GM19372 (cell line): ENCODE measurements around the gene ZNF554.
"Not testable (repeated sequence)": the region's sequence is repeated elsewhere in the genome, so short reads cannot be mapped to it uniquely, and the experiment has no call there.

Source experiments
- ATAC-seq: cut with Tn5 transposase; IDR thresholded peaks from one replicate; pipeline ENCODE4 v1.9.1; 2021; ENCODE audit warnings: mild to moderate bottlenecking, low read depth, moderate library complexity; ENCODE audit not compliant: unreplicated experiment

Gene ZNF554

DNA sequence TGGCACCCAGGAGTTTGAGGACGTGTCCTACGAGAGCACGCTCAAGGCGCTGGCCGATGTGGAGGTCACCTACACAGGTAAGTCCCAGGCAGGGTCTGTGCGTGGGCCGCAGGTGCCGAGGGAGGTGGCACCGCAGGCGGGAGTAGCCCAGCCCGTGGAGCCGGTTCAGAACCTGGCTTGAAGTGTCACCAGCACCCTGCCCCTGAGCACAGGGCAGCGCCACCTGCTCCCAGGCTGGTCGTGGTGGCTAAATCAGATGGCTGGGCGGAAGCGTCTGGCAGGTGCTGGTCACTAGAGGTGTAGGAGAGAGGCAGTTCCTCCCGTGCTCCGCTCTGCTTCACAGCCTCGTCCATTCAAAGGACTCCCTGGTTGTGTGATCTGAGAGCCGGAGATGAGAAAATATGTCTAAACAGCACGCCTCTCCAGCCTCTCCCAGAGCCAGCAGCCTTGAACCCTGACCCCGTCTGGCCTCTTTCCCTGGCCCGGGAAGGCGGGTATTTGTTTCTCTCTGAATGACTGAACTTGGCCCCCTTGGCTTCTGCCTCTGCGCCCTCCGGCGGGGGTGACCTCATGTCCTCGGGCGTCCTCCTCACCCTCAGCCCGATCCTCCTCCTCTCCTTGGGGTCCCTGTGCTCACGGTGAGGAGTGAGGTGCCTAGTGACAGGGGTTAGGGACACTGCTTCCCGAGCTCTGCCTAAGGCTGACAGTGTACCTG is 29.0 kb upstream of the ZNF554 start:
- no peak for ATAC-seq

GRCh38 chr19:2791440-2791839 is 28.2 kb upstream of the ZNF554 start:
- ATAC-seq, result no peak

DNA sequence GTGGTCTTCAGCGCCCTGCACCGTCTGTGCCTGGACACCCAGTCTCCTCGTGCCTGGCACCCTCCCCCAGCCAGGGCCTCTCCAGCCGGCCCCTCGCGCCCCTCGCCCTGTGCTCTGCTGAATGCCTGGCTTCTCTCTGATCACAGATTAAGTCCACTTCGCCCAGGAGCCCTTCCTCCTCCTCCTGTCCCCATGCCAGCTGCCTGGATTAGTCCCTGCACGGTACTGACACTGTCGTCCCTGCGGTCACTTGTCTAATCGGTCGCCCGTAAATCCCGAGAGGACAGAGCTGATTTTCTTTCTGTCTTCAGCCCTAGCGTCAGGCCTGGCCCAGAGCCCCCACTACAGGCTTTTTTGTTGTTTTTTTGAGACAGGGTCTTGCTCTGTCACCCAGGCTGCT is 27.8 kb upstream of the ZNF554 start:
- no peak for ATAC-seq

DNA sequence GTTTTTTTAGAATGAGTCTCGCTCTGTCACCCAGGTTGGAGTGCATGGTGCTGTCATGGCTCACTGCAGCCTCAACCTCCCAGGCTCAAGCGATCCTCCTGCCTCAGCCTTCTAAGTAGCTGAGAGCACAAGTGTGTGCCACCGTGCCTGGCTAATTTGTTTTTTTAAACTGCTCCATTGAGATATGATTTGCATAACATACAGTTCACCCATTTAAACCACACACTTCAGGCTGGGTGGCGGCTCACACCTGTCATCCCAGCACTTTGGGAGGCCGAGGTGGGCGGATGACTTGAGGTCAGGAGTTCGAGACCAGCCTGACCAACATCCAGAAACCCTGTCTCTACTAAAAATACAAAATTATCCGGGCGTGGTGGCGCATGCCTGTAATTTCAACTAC is 27.0 kb upstream of the ZNF554 start:
- ATAC-seq, result not testable (repeated sequence)

- no peak for ATAC-seq
These were observed 26.5 kb upstream of the ZNF554 start for GRCh38 chr19:2793126-2793525.

DNA sequence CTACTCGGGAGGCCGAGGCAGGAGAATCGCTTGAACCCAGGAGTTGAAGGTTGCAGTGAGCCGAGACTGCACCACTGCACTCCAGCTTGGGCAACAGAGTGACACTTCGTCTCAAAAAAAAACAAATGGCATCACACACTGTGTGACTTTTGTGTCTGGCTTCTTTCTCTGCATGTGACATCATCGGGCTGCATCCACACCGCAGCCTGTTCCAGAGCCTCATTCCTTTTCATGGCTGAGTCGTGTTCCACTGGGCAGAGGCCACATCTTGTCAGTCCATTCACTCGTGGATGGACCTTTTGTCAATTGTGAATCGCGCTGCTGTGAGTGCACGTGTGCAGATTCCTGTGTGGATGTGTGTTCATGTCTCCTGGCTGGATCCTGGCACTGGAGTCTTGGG is 26.1 kb upstream of the ZNF554 start:
- ATAC-seq, result no peak

DNA sequence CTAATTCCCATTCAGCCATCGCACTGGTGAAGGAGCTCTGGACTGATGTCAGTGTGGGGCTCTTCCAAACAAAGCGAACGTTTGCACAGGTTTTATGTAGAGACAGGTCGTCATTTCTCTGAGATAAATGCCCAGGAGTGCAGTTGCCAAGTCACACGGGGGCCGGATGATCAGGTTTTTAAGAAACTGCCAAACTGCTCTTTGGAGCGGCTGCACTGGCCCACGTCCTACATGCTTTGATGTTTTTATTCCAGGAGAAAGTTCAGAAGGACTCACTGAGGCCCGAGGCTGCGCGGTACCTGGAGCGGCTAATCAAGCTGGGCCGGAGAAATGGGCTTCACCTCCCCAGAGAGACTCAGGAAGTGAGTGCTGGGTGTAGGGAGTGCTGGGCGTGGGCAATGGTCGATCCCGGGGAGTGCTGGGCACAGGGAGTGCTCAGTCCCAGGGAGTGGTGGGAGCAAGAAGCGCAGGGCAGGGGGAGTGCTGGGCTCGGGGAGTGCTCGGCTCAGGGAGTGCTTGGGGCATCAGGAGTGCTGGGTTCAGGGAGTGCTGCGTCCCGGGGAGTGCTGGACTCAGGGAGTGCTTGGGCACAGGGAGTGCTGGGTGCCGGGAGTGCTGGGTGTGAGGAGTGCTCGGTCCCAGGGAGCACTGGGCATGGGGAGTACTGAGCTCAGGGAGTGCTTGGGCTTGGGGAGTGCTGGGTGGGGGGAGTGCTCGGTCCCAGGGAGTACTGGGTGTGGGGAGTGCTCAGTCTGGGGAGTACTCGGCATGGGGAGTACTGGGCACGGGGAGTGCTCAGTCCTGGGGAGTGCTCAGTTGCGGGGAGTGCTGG is 23.6 kb upstream of the ZNF554 start:
- no peak for ATAC-seq

DNA sequence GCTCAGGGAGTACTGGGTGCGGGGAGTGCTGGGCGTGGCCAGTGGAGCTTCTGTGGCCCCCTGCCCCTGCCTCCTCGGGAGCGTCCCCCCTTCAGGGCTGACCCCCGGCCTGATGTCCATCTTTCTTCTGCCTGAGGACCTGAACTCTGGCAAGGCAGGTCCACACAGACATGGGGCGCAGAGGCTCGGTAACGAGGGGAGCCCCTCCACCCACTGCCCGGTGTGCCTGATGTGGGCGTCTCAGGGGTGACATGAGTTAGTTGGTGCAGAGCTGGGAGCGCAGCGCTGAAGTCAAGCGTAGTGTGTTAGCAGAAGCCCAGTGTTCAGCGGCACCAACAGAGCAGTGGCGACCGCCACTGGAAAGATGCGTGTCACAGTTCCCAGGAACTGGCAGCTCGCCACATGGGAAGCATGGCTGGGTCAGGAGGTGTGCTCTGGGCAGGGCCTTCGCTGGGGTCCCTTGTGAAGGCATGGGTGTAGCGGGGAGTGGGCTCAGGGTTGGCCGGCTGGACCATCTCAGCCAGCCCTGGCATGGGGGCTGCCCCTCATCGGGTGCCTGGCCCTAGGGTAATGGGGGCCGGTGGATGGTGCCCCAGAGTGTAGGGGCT is 22.9 kb upstream of the ZNF554 start:
- ATAC-seq, result no peak

- no peak for ATAC-seq
These were observed 22.4 kb upstream of the ZNF554 start for GRCh38 chr19:2797280-2797679.

- ATAC-seq, result no peak
These were observed 21.4 kb upstream of the ZNF554 start for GRCh38 chr19:2798158-2798685.

- no peak for ATAC-seq
These were observed 20.9 kb upstream of the ZNF554 start for GRCh38 chr19:2798733-2799132.

GRCh38 chr19:2799273-2800020 is 20.2 kb upstream of the ZNF554 start:
- no peak for ATAC-seq

DNA sequence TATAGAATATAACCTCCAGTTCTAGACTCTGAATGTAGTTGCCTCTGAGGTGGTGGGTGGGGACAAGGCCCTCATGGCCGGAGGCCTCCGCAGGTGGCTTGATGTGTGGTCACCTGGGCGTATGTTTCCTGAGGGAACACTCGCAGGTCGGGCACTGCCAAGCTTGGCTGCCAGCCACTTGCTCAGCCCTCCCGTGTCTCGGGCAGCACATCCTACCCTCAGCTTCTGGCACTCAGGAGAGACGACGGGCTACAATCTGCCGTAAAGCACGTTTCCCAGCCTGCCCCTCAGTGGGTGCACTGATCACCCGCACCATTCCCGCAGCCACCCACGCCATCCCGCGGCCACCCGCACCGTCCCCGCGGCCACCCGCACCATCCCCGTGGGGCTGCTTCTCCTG is 19.2 kb upstream of the ZNF554 start:
- ATAC-seq, result no peak

DNA sequence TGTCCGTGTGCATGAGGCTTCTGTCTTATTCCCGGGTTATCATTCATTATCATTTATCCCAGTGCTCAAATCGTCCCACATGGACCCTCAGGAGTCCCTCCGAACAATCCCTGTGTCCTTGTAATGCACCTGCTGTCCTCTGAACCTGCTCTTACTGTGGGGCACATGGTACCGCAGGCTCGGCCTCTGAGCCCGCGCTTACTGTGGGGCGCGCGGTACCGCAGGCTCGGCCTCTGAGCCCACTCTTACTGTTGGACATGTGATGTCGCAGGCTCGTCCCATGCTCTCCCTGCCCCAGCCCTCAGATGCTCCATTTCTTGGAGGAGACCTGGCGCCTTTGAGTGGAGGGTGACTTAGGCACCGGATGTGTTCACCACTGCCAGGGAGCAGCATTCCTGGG is 16.8 kb upstream of the ZNF554 start:
- ATAC-seq, result no peak

DNA sequence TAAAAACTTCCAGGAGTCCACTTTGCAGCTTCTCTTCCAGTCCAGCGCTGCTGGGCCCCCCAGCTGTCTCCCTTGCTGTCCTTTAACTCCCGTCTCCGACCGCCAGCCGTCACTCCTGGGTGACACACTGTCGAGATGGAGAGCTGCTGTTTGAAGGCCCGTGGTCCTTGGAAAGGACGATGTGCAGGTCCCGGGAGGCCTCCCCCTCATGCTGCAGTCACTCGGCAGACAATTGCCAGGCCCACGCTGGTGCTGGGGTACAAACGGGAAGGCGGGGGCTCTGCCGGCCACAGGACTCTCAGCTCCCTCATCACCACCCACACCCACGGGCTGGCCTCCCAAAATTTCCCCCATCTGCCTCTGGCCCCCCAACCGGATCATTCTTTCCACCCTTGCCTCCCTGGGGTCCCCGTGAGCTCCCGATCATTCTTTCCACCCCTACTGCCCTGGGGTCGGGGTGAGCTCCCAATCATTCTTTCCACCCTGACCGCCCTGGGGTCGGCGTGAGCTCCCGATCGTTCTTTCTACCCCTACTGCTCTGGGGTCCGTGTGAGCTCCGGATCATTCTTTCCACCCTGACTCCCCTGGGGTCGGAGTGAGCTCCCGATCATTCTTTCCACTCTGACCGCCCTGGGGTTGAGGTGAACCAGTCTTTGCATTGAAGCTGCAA is 16.0 kb upstream of the ZNF554 start:
- ATAC-seq, result no peak

DNA sequence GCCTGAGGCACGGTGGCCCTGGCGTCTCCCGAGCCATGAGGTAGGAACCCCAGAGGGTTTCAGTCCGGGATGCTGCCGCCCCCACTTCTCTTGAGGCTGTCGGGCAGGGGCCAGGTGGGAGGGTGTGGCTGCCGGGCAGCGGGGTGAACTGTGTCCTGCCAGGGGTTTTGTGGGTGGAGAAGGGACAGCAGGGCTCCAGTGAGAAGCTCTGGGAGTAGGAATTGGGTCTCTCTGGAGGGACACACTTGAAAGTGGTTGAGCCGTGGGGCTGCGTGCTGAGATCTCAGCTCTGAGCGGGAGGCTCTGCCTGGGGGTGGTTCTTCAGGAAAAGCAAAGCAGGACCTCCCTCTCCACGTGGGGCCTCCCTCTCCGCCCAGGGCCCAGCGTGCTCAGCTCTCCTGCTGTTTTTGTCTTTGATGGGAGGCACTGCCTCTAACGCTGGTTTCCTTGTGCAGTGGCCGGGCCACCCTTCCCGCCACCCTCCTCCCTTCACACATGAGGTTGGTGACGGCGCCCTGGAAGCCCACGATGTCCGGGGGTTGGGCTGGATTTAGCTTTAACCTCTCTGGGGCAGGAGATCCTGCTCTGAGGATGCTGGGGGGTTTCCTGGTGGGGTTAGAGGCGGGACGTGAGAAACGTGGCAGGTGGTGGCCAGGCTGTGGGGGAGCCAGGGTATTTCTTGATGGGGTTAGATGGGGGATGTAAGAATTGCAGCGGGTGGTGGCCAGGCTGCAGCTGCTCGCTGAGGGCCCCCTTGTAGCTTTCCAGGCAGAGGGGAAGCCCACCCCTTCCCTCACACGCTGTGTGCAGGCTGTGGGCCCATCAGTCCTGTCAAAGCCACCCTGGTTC is 15.3 kb upstream of the ZNF554 start:
- no peak for ATAC-seq

DNA sequence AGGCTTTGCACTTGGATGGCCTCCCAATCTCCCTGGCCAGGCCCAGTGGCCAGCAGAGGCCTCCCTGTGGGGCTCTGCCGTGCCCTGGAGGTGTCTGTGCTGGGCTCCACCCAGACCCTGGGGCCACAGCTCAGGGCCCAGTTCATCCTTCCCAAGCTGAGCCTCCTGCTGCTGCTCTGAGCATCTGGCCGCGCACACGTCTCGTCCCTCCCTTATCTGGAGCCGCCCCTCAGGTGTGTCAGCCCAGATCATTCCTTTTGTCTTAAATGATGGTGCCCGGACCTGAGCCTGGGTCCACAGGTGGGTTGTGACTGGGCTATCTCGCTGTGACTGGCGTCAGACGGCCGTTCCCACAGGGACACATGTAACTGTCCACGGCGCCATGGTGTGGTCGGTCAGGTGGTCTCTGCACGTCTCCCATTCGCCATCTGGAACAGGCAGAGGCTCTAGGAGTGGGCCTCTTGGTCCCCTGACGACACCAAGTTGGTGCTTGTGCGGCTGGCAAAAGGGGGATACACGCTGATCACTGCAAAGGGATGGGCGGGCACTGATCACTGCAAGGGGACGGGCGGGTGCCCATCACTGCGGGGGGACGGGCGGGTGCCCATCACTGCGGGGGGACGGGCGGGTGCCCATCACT is 14.3 kb upstream of the ZNF554 start:
- ATAC-seq, result no peak

GRCh38 chr19:2805991-2806649 is 13.5 kb upstream of the ZNF554 start:
- no peak for ATAC-seq
